Activated naive CD8-positive, alpha-beta T cell treated with anti-CD3 and anti-CD28 coated beads for 36 hours (primary cell): Measurements from ENCODE around the gene AIG1. TPM values are rescaled to one million over a fixed set of nuclear protein-coding genes. Genes with fewer than 3 reads are reported as not detected.
"Not testable (repeated sequence)": the region's sequence is repeated elsewhere in the genome, so short reads cannot be mapped to it uniquely, and the experiment has no call there.

Source experiments
- DNase-seq: peaks from one replicate; pipeline ENCODE4 v3.0.0; 2021
- H3K27ac Mint-ChIP-seq: one replicate; pipeline ENCODE4 v1.8.0; 2022; ENCODE audit warnings: mild to moderate bottlenecking, moderate library complexity, mixed read lengths
- H3K27me3 Mint-ChIP-seq: one replicate; pipeline ENCODE4 v1.8.0; 2022; ENCODE audit warnings: mild to moderate bottlenecking, mixed read lengths
- H3K36me3 Mint-ChIP-seq: one replicate; pipeline ENCODE4 v1.8.0; 2021; ENCODE audit warnings: mild to moderate bottlenecking, mixed read lengths
- H3K4me1 Mint-ChIP-seq: one replicate; pipeline ENCODE4 v1.8.0; 2021; ENCODE audit warnings: mixed read lengths
- H3K4me3 Mint-ChIP-seq: one replicate; pipeline ENCODE4 v1.8.0; 2022; ENCODE audit warnings: mild to moderate bottlenecking, moderate library complexity, mixed read lengths
- H3K9me3 Mint-ChIP-seq: one replicate; pipeline ENCODE4 v1.8.0; 2022; ENCODE audit warnings: mixed read lengths
- total RNA-seq, 2 experiments: library from RNA; stranded (reverse); gene quantifications; one replicate each; pipeline ENCODE4 v1.2.3, GENCODE V29; 2021

AIG1 gene
- total RNA-seq = 10 to 100 TPM; 19.8 to 20.1 TPM

- peaks cover 2% of the 10 kb centered on the region for H3K9me3 Mint-ChIP-seq
- H3K4me1 Mint-ChIP-seq = peaks cover 34% of the 10 kb centered on the region
- peak within 1 kb of the TSS; percentile 92 for H3K4me3 Mint-ChIP-seq
Observed at GRCh38 chr6:143060806-143061596, at the start of gene AIG1. AIG1 (plus strand) TSS chr6:143060889; CDS start chr6:143060926, 37 bp downstream.

DNA sequence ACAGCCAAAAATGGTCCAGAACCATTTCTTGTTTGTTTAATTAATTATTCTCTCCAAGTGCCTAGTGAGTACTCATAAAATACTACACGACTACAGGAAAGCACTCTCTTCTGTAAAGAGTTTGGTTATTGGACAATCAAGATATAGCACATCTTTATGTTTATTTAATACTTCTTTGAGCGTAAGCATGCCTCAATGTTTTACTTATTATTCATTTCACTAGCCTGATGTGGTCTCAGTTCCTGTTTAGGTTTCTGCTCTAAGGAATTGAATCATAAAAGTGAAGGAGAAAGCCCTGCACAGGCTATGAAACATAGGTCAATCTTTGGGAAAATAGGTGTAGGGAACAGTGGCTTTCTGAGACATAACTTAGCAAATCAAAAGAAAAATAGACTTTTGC, 45.9 kb upstream of the AIG1 start:
- no peak overlapping the region for H3K4me3 Mint-ChIP-seq
- DNase-seq = no peak
- H3K4me1 Mint-ChIP-seq = peaks cover 7% of the 10 kb centered on the region
- peaks cover 3% of the 10 kb centered on the region for H3K9me3 Mint-ChIP-seq
- no peaks in the 10 kb centered on the region for H3K36me3 Mint-ChIP-seq
- H3K27me3 Mint-ChIP-seq = no peaks in the 10 kb centered on the region
- H3K27ac Mint-ChIP-seq = no peak overlapping the region

More at GRCh38 chr6:143060806-143061596, at the start of gene AIG1:
- Mint-ChIP-seq H3K27ac (peak within 1 kb of the TSS; percentile 96), H3K36me3 (peaks cover 6% of the 10 kb centered on the region), H3K27me3 (no peaks in the 10 kb centered on the region)
- peak; percentile 64 for DNase-seq

GRCh38 chr6:143015300-143015706, 45.4 kb upstream of the AIG1 start:
- H3K27me3 Mint-ChIP-seq = no peaks in the 10 kb centered on the region
- no peak overlapping the region for H3K27ac Mint-ChIP-seq
- H3K4me3 Mint-ChIP-seq = no peak overlapping the region
- no peaks in the 10 kb centered on the region for H3K36me3 Mint-ChIP-seq
- peaks cover 7% of the 10 kb centered on the region for H3K4me1 Mint-ChIP-seq
- DNase-seq = no peak
- H3K9me3 Mint-ChIP-seq = peaks cover 3% of the 10 kb centered on the region

DNA sequence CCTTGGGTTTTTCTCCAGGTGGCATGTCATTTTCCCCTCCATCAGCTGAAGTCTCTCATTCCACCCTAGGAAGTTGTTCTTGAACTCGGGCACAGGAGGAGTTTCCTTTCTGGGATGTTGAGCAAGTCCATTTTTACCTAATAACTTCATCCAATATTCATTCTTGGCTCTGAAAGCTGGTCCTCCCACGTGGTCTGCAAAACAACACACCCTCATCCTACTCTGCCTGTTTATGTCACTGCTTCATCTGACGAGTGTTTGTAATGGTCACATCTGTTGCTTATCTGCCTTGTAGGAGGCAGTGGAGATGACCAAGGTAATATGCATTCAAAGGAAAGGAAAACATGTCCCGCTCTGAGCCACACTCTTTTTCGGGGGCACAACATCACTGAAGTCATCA, 41.7 kb upstream of the AIG1 start:
- Mint-ChIP-seq H3K27me3 (no peaks in the 10 kb centered on the region), H3K27ac (no peak overlapping the region), H3K4me3 (no peak overlapping the region), H3K4me1 (peaks cover 8% of the 10 kb centered on the region), H3K9me3 (peaks cover 12% of the 10 kb centered on the region), H3K36me3 (peaks cover 8% of the 10 kb centered on the region)
- DNase-seq = no peak

DNA sequence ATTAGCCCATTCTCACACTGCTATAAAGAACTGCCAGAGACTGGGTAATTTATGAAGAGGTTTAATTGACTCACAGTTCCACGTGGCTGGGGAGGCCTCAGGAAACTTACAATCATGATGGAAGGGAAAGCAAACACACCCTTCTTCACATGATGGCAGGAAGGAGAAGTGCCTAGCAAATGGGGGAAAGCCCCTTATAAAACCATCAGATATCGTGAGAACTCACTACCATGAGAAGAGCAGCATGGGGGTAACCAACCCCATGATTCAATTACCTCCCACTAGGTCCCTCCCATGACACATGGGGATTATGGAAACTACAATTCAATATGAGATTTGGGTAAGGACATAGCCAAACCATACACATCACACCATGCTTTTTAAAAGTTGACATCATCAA, 39.8 kb upstream of the AIG1 start:
- H3K9me3 Mint-ChIP-seq = peaks cover 13% of the 10 kb centered on the region
- DNase-seq, H3K36me3 Mint-ChIP-seq, H3K27ac Mint-ChIP-seq, H3K4me1 Mint-ChIP-seq, H3K4me3 Mint-ChIP-seq, H3K27me3 Mint-ChIP-seq: not testable (repeated sequence)

- Mint-ChIP-seq H3K27me3 (no peaks in the 10 kb centered on the region), H3K36me3 (peaks cover 8% of the 10 kb centered on the region), H3K27ac (no peak overlapping the region), H3K4me3 (no peak overlapping the region), H3K4me1 (peaks cover 1% of the 10 kb centered on the region), H3K9me3 (peaks cover 14% of the 10 kb centered on the region)
- no peak for DNase-seq
Observed at GRCh38 chr6:143021543-143021942, 39.1 kb upstream of the AIG1 start.

DNA sequence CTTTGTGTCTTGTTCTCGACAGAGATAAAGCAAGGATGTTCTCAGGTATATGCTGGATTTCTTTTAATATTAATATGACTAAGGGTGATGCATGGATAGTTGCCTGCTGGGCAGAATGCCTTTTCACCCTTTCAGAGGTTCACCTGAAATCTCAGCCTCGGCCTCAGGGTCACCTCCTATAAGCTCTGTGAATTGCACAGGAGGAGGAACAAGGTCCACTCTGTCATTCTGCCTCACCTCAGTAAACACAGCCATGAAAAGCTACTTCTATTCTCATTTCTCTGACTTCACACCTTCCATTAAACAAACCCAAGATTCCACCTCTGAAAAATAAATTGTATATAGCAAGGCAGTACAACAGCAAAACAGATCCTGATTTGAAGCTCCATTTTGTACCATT, 38.1 kb upstream of the AIG1 start:
- DNase-seq = no peak
- Mint-ChIP-seq H3K27me3 (no peaks in the 10 kb centered on the region), H3K4me1 (peaks cover 9% of the 10 kb centered on the region), H3K36me3 (peaks cover 8% of the 10 kb centered on the region), H3K27ac (no peak overlapping the region), H3K9me3 (peaks cover 13% of the 10 kb centered on the region), H3K4me3 (no peak overlapping the region)

GRCh38 chr6:143023695-143024094, 37.0 kb upstream of the AIG1 start:
- Mint-ChIP-seq H3K4me1 (peaks cover 9% of the 10 kb centered on the region), H3K36me3 (peaks cover 8% of the 10 kb centered on the region), H3K4me3 (no peak overlapping the region), H3K9me3 (peaks cover 13% of the 10 kb centered on the region), H3K27me3 (no peaks in the 10 kb centered on the region), H3K27ac (no peak overlapping the region)
- no peak for DNase-seq

DNA sequence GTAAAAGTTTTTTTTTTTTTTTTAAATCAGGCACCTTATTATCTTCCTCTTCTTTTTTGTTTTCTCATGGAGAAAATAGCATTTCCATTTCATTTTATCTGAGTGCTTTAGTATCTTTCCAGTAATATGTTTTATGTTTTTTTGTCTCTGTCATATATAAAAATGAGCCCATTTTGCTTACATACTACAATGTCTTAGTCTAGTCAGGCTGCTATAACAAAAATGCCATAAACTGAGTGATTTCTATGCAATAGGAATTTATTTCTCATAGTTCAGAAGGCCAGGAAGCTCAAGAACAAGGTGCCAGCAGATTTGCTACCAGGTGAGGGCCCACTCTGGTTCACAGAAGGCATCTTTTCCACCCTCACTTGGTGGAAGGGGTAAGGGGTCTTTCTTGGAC, 35.7 kb upstream of the AIG1 start:
- Mint-ChIP-seq H3K9me3 (peaks cover 14% of the 10 kb centered on the region), H3K4me1 (peaks cover 9% of the 10 kb centered on the region), H3K27ac (no peak overlapping the region), H3K27me3 (no peaks in the 10 kb centered on the region), H3K36me3 (peaks cover 8% of the 10 kb centered on the region), H3K4me3 (no peak overlapping the region)
- no peak for DNase-seq

DNA sequence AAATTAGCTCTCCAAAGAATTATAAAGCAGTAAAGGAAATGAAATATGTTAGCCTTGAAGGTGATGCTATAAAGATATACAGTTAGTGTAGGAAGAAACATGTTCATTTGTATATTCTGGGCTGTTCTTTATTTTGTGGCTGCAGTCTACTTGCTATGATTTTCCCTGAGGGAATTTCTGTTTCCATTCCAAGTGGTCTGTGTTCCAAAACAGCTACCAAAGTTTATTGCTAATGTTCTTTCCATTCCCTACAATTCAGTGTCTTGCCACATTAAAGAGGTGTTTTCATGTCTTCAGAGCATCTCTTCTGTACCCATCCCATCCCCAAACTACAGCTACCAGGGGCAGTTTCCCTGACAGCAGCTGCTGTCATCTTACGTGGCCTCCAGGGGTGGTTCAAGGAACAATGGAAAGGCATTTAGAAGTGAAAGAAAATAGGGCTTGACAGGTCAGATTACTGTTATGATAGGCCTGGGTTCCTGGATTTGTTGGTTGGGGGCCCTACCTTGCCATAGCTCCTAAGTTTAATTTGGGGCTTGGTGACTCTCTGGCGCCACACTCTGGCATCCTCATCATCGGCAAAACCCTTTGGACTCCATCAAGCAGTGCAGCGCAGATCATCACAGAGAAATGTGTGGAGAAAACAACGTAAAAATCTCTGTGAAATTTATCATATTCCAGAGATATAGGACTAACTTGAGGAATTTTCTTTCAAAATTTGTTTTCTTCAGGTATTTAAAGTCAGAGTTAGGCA, 33.8 kb upstream of the AIG1 start:
- Mint-ChIP-seq H3K9me3 (peaks cover 7% of the 10 kb centered on the region), H3K36me3 (no peaks in the 10 kb centered on the region), H3K4me1 (peaks cover 8% of the 10 kb centered on the region), H3K27ac (no peak overlapping the region), H3K27me3 (no peaks in the 10 kb centered on the region), H3K4me3 (no peak overlapping the region)
- peak; percentile 22 for DNase-seq

- no peak overlapping the region for H3K4me3 Mint-ChIP-seq
- H3K27me3 Mint-ChIP-seq = peaks cover 9% of the 10 kb centered on the region
- no peak for DNase-seq
- H3K36me3 Mint-ChIP-seq = no peaks in the 10 kb centered on the region
- H3K4me1 Mint-ChIP-seq = peaks cover 6% of the 10 kb centered on the region
- H3K9me3 Mint-ChIP-seq = peaks cover 13% of the 10 kb centered on the region
- H3K27ac Mint-ChIP-seq = no peak overlapping the region
Observed at GRCh38 chr6:143034689-143035334, 25.9 kb upstream of the AIG1 start.

GRCh38 chr6:143037470-143037869, 23.2 kb upstream of the AIG1 start:
- Mint-ChIP-seq H3K4me3 (no peak overlapping the region), H3K4me1 (peaks cover 11% of the 10 kb centered on the region), H3K36me3 (no peaks in the 10 kb centered on the region), H3K27me3 (peaks cover 14% of the 10 kb centered on the region), H3K9me3 (peaks cover 6% of the 10 kb centered on the region), H3K27ac (no peak overlapping the region)
- DNase-seq = no peak

DNA sequence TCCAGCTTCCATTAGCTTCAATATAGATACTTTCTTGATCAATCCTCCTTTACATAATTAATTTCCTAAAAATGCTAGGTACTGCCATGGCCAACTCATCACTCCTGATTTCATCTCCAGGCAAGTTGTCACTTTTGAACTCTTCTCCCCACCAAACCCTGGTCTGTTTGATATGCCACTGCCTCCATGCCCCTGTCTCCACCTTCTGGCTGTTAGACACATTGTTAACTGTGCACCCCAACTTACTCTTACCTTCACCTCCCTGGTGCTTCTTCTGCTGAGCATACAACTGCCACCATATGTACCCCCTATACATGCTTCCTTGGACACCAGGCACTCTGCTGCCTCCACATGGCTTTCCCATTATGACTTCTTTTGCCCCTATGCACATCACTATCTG, 21.9 kb upstream of the AIG1 start:
- Mint-ChIP-seq H3K36me3 (no peaks in the 10 kb centered on the region), H3K4me3 (no peak overlapping the region), H3K27ac (no peak overlapping the region), H3K9me3 (peaks cover 2% of the 10 kb centered on the region), H3K27me3 (peaks cover 14% of the 10 kb centered on the region), H3K4me1 (peaks cover 11% of the 10 kb centered on the region)
- DNase-seq = no peak

GRCh38 chr6:143039548-143039947, 21.1 kb upstream of the AIG1 start:
- DNase-seq = no peak

GRCh38 chr6:143040018-143040417, 20.7 kb upstream of the AIG1 start:
- H3K27ac Mint-ChIP-seq = no peak overlapping the region
- H3K36me3 Mint-ChIP-seq = no peaks in the 10 kb centered on the region
- peaks cover 11% of the 10 kb centered on the region for H3K4me1 Mint-ChIP-seq
- no peak overlapping the region for H3K4me3 Mint-ChIP-seq
- peaks cover 2% of the 10 kb centered on the region for H3K9me3 Mint-ChIP-seq
- peaks cover 16% of the 10 kb centered on the region for H3K27me3 Mint-ChIP-seq
- DNase-seq = no peak

More at GRCh38 chr6:143039548-143039947, 21.1 kb upstream of the AIG1 start:
- peaks cover 2% of the 10 kb centered on the region for H3K9me3 Mint-ChIP-seq
- H3K4me1 Mint-ChIP-seq = peaks cover 11% of the 10 kb centered on the region
- no peaks in the 10 kb centered on the region for H3K36me3 Mint-ChIP-seq
- H3K4me3 Mint-ChIP-seq = no peak overlapping the region
- H3K27ac Mint-ChIP-seq = no peak overlapping the region
- H3K27me3 Mint-ChIP-seq = peaks cover 14% of the 10 kb centered on the region
